Mesothelial cell of epicardium (in vitro differentiated cells): Measurements from ENCODE around the gene ZSCAN9. TPM values are rescaled to one million over a fixed set of nuclear protein-coding genes. Genes with fewer than 3 reads are reported as not detected.

ENCODE experiments used
- DNase-seq, 2 experiments: peaks; one replicate each; pipeline ENCODE4 v3.0.0; 2021; ENCODE audit warnings: low spot score in 2 of 2; ENCODE audit not compliant: unreplicated experiment in 2 of 2
- H3K27ac Mint-ChIP-seq: 2 replicates; pipeline ENCODE4 v1.8.0; 2021; ENCODE audit warnings: mixed read lengths
- H3K27me3 Mint-ChIP-seq: 2 replicates; pipeline ENCODE4 v1.8.0; 2021; ENCODE audit warnings: low read depth, mixed read lengths
- H3K36me3 Mint-ChIP-seq: 2 replicates; pipeline ENCODE4 v1.8.0; 2021; ENCODE audit warnings: mixed read lengths
- H3K4me1 Mint-ChIP-seq: 2 replicates; pipeline ENCODE4 v1.8.0; 2021; ENCODE audit warnings: mixed read lengths
- H3K4me3 Mint-ChIP-seq: 2 replicates; pipeline ENCODE4 v1.8.0; 2021; ENCODE audit warnings: mild to moderate bottlenecking, moderate library complexity, mixed read lengths
- H3K9me3 Mint-ChIP-seq: 2 replicates; pipeline ENCODE4 v1.8.0; 2021; ENCODE audit warnings: mixed read lengths
- total RNA-seq: library from RNA; stranded (reverse); gene quantifications from 3 replicates; pipeline ENCODE4 v1.2.1, GENCODE V29; 2021
- TF ChIP-seq, protein P1 (sequence below): fragments of 200-600 bp; sonication (generic); IDR thresholded peaks from one replicate; pipeline ENCODE4 v1.5.0; 2021; ENCODE audit warnings: antibody characterized with exemption; ENCODE audit not compliant: unreplicated experiment

Gene ZSCAN9
- total RNA-seq, 1 donor from 2014 or later, result 27.9 TPM

DNA sequence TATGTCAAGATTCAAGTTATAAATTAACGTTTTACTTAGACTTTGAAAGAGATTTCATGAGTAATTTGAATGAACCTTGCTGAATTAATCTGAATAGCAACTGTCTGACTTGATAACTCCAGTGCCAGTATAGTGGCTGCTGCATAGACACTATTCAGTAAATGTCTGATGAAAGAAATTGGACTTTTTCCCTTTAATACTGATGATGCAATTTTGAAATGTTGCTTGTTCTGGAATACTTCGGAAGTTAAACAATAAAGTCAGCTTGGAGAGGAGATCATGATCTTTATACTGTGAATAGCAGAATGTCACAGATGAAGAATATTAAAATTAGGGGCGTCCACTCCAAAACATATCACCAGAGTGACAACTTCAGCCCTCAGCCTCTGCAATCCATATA is 52.7 kb downstream of the ZSCAN9 start:
- TF ChIP-seq, protein P1, sequence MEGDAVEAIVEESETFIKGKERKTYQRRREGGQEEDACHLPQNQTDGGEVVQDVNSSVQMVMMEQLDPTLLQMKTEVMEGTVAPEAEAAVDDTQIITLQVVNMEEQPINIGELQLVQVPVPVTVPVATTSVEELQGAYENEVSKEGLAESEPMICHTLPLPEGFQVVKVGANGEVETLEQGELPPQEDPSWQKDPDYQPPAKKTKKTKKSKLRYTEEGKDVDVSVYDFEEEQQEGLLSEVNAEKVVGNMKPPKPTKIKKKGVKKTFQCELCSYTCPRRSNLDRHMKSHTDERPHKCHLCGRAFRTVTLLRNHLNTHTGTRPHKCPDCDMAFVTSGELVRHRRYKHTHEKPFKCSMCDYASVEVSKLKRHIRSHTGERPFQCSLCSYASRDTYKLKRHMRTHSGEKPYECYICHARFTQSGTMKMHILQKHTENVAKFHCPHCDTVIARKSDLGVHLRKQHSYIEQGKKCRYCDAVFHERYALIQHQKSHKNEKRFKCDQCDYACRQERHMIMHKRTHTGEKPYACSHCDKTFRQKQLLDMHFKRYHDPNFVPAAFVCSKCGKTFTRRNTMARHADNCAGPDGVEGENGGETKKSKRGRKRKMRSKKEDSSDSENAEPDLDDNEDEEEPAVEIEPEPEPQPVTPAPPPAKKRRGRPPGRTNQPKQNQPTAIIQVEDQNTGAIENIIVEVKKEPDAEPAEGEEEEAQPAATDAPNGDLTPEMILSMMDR, result no peak
- DNase-seq, result no peak
- Mint-ChIP-seq H3K36me3 (peaks cover 27% of the 10 kb centered on the region), H3K27me3 (no peaks in the 10 kb centered on the region), H3K9me3 (peaks cover 7% of the 10 kb centered on the region), H3K4me3 (no peak overlapping the region), H3K4me1 (peaks cover 11% of the 10 kb centered on the region), H3K27ac (no peak overlapping the region)

GRCh38 chr6:28280595-28281287 is 55.7 kb downstream of the ZSCAN9 start:
- Mint-ChIP-seq H3K4me1 (peaks cover 11% of the 10 kb centered on the region), H3K9me3 (peaks cover 10% of the 10 kb centered on the region), H3K4me3 (peak overlapping the region; percentile 92), H3K36me3 (peaks cover 26% of the 10 kb centered on the region), H3K27me3 (no peaks in the 10 kb centered on the region), H3K27ac (no peak overlapping the region)
- TF ChIP-seq, protein P1, result no peak
- DNase-seq, result no peak

DNA sequence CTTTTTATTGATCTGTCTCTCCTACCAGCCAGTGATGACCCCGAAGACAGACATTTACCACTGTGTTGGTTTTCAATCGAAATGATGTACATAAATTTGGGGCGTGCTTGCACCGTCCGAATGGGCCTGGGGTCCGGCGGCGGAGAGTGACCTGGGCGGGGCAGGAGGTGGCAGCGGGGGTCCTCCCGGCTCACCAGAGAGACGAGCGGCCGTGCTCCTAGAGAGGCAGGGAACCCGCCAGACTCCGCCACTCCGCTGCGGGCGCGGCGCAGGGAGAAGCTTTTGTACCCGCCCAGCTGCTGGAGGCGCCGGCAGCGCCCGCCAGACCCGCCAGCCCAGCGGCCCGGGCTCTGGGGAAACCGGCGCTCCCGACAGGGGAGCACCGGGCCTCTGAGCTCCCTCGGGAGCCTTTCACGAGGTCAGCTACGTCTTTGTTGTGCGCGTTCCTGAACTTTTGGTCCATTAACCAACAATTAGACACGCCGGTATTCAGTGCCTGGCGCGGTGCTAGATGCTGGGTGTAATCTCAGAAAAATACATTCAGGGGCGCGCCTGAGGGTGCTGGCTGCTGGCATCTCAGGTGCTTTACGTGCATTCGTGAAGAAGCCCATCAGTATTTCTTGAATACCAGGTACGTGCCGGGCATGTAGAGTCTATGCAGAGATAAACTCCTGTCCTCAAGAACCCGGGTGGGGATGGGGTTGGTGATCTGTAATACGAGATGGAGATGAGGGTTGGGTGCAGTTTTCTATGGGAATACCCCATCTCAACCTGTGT is 56.4 kb downstream of the ZSCAN9 start, which contains the start of gene PGBD1:
Gene PGBD1 (plus strand): TSS at position 285 of the 777 bp plus-strand sequence. CDS start 2,242 bp downstream, outside the sequence.
- peak; percentile 49 to 75 for DNase-seq
- H3K36me3 Mint-ChIP-seq, result peaks cover 24% of the 10 kb centered on the region
- H3K9me3 Mint-ChIP-seq, result peaks cover 10% of the 10 kb centered on the region
- peak within 1 kb of the TSS; percentile 75 for H3K27ac Mint-ChIP-seq
- TF ChIP-seq, protein P1, result no peak
- H3K4me3 Mint-ChIP-seq, result peak within 1 kb of the TSS; percentile 92
- H3K4me1 Mint-ChIP-seq, result peaks cover 11% of the 10 kb centered on the region
- H3K27me3 Mint-ChIP-seq, result no peaks in the 10 kb centered on the region

- H3K4me3 Mint-ChIP-seq, result peak overlapping the region; percentile 24
- H3K27ac Mint-ChIP-seq, result no peak overlapping the region
- no peaks in the 10 kb centered on the region for H3K27me3 Mint-ChIP-seq
- H3K36me3 Mint-ChIP-seq, result peaks cover 32% of the 10 kb centered on the region
- TF ChIP-seq, protein P1, result no peak
- peaks cover 10% of the 10 kb centered on the region for H3K9me3 Mint-ChIP-seq
- no peak for DNase-seq
- H3K4me1 Mint-ChIP-seq, result peaks cover 11% of the 10 kb centered on the region
Measured at GRCh38 chr6:28282926-28283325, 57.9 kb downstream of the ZSCAN9 start.

Other genes starting within 250 kb of the ZSCAN9 start
- gene ZNF165, start 144.7 kb upstream of the ZSCAN9 start, total RNA-seq, result 3.7 to 4.6 TPM (median 4.0 TPM) in 3 replicates
- 9.1 to 11.7 TPM (median 11.3 TPM) in 3 replicates for gene ZSCAN16, start 100.7 kb upstream of the ZSCAN9 start, total RNA-seq
- gene ZKSCAN8, start 83.4 kb upstream of the ZSCAN9 start, total RNA-seq, result 51.7 to 53.1 TPM (median 52.8 TPM) in 3 replicates
- 5.8 to 6.8 TPM (median 6.8 TPM) in 3 replicates for gene ZKSCAN4, start 27.0 kb downstream of the ZSCAN9 start, total RNA-seq
- gene NKAPL, start 34.0 kb downstream of the ZSCAN9 start, total RNA-seq, result not detected in 3 replicates
- gene ZSCAN26, start 41.9 kb downstream of the ZSCAN9 start, total RNA-seq, result 26.6 to 29.2 TPM (median 26.9 TPM) in 3 replicates
- gene PGBD1, start 56.3 kb downstream of the ZSCAN9 start, total RNA-seq, result 8.9 to 9.4 TPM (median 9.2 TPM) in 3 replicates
- 5.8 to 8.8 TPM (median 6.0 TPM) in 3 replicates for gene ZSCAN31, start 110.9 kb downstream of the ZSCAN9 start, total RNA-seq
- 11.2 to 12.9 TPM (median 12.1 TPM) in 3 replicates for gene ZKSCAN3, start 124.7 kb downstream of the ZSCAN9 start, total RNA-seq
- 13.4 to 14.0 TPM (median 13.9 TPM) in 3 replicates for gene ZSCAN12, start 174.5 kb downstream of the ZSCAN9 start, total RNA-seq
- gene ZSCAN23, start 218.2 kb downstream of the ZSCAN9 start, total RNA-seq, result 10.4 to 13.9 TPM (median 13.5 TPM) in 3 replicates